Measurements from ENCODE around the gene PHYHIPL. TPM values are rescaled to one million over a fixed set of nuclear protein-coding genes. Genes with fewer than 3 reads are reported as not detected.

PHYHIPL gene
- total and polyA plus RNA-seq, 4 donors, result 1.3 to 3.0 (median 2.0) TPM

DNA sequence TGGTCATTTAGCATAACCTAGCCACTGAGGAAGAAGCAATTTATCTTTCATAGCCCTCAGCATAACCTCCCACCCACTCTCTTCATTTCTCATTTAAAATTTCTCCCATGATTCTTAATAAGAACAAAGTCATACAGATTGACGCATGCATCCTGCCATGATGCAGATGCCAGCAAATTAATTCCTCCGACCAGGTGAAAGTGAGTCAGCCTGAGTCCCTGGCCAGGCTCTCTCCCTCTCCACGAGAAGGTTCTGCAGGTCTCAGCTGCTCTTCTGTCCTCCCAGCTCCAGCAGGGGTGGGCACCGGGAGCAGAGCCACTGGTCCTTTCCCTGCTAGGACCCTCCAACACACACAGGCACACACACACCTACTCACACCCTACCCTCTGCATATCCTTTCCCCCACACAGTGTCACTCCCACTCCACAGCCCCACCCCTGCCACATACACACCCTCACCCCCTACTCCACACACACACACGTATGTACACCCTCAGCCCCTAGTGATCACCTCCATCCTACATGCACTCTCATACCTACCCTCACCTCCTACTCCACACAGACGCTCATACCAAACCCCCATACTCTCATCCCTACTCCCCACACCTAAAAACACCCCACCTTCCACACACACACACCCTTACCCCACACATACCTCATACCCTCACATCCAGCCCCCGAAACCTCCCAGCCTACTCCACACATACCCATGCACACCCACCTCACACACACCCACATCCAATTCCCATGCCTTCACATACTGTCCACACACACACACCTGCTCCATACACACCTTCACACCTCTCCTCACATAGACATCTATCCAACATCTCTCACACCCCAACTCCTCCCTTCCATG, 107.9 kb downstream of the PHYHIPL start:
- DNase-seq (ENCODE audit: low spot score), result no peak
- Histone ChIP-seq H3K27ac (ENCODE audit: low read depth in 1 of 2, low read length in 2 of 2) (no peak overlapping the region), H3K36me3 (ENCODE audit: control insufficient read depth in 4 of 4, insufficient read depth in 3 of 4, low read depth in 1 of 4, low read length in 3 of 4) (no peaks in the 10 kb centered on the region), H3K4me3 (ENCODE audit: low read depth in 1 of 3, low read length in 3 of 3) (no peak overlapping the region), H3K9me3 (ENCODE audit: control insufficient read depth in 4 of 4, low read length in 3 of 4) (no peaks in the 10 kb centered on the region), H3K9ac (ENCODE audit: low read depth in 1 of 2, low read length in 2 of 2) (no peak overlapping the region), H3K4me1 (ENCODE audit: control insufficient read depth in 4 of 4, insufficient read depth in 4 of 4, low read length in 3 of 4) (no peaks in the 10 kb centered on the region), H3K27me3 (ENCODE audit: control insufficient read depth in 4 of 4, insufficient read depth in 4 of 4, low read length in 3 of 4) (no peaks in the 10 kb centered on the region)
- TF ChIP-seq GABPA (IDR thresholded peaks at IDR 0.05 in 1 of 2, conservative IDR thresholded peaks at IDR 0.05 in 1 of 2) (no peak), CTCF (IDR thresholded peaks at IDR 0.05; ENCODE audit: low read depth, low read length, missing input control) (no peak), HNF4A (conservative IDR thresholded peaks at IDR 0.05) (no peak), REST (IDR thresholded peaks at IDR 0.05) (no peak), YY1 (IDR thresholded peaks at IDR 0.05) (no peak), ATF3 (IDR thresholded peaks at IDR 0.05) (no peak), HNF4G (IDR thresholded peaks at IDR 0.05) (no peak), FOXA2 (IDR thresholded peaks at IDR 0.05) (no peak), RAD21 (IDR thresholded peaks at IDR 0.05) (no peak), ZBTB33 (IDR thresholded peaks at IDR 0.05) (no peak), RXRA (IDR thresholded peaks at IDR 0.05) (no peak), NR2F2 (IDR thresholded peaks at IDR 0.05) (no peak), EGR1 (IDR thresholded peaks at IDR 0.05; ENCODE audit: low read depth in 2 of 2) (no peak), JUND (IDR thresholded peaks at IDR 0.05) (no peak), FOXA1 (IDR thresholded peaks at IDR 0.05) (no peak), TAF1 (conservative IDR thresholded peaks at IDR 0.05) (no peak), SP1 (IDR thresholded peaks at IDR 0.05) (no peak)
- TF ChIP-seq, protein P1, sequence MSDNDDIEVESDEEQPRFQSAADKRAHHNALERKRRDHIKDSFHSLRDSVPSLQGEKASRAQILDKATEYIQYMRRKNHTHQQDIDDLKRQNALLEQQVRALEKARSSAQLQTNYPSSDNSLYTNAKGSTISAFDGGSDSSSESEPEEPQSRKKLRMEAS (IDR thresholded peaks at IDR 0.05), result no peak
- WGBS, result 89% methylated on average over 7 of the region's 7 CpGs
